Body of pancreas (tissue), 4 donors: ENCODE results near the gene SNX3. TPM values are rescaled to one million over a fixed set of nuclear protein-coding genes. Genes with fewer than 3 reads are reported as not detected.
"Not testable (repeated sequence)": the region's sequence is repeated elsewhere in the genome, so short reads cannot be mapped to it uniquely, and the experiment has no call there.

ENCODE experiments used
- ATAC-seq: fragments of 150-250 bp; one replicate; pipeline ENCODE4 v1.9.1; 2016
- DNase-seq, 4 donors: peaks; one replicate each; pipeline ENCODE4 v3.0.0-alpha.2; 2019
- H3K27ac ChIP-seq, 4 donors: fragments of 200-600 bp; sonication (generic); 1 replicate in 3 of 4; 2 replicates in 1 of 4; pipeline versions ENCODE4 v1.5.1 to v1.6.1; 2016 to 2019; ENCODE audit warnings: mild to moderate bottlenecking in 1 of 4, mixed read lengths in 1 of 4, moderate library complexity in 1 of 4
- H3K27me3 ChIP-seq, 2 donors: fragments of 200-600 bp; sonication (generic); one replicate each; pipeline ENCODE4 v1.6.0; 2016; ENCODE audit warnings: mild to moderate bottlenecking in 1 of 2
- H3K36me3 ChIP-seq, 2 donors: fragments of 200-600 bp; sonication (generic); replicated peaks in 1 of 2; 2 replicates each; pipeline ENCODE4 v1.5.1; 2016; ENCODE audit warnings: low read depth in 2 of 2; ENCODE audit not compliant: insufficient read depth in 1 of 2
- H3K4me1 ChIP-seq: fragments of 200-600 bp; sonication (generic); one replicate; pipeline ENCODE4 v1.6.0; 2016
- H3K4me3 ChIP-seq, 2 donors: fragments of 200-600 bp; sonication (generic); 1 replicate in 1 of 2; 2 replicates in 1 of 2; pipeline ENCODE4 v1.5.1; 2016 to 2019
- H3K9me3 ChIP-seq, 3 donors: fragments of 200-600 bp; sonication (generic); 1 replicate in 2 of 3; 2 replicates in 1 of 3; pipeline ENCODE4 v1.5.1; 2016
- POLR2A ChIP-seq, 3 donors: fragments of 450-650 bp; IDR thresholded peaks; one replicate each; pipeline ENCODE4 v1.6.1; 2016; ENCODE audit warnings: antibody characterized with exemption in 3 of 3, mild to moderate bottlenecking in 2 of 3
- WGBS, 2 donors: methylation state at CpG; one replicate each; pipeline ENCODE4 v1.1.5; 2017; 5-methylcytosine and 5-hydroxymethylcytosine counted together
- intact Hi-C: fragments of 100-400 bp; cut with DNase I; formaldehyde crosslinking; loops from one replicate; pipeline ENCODE4 v1.15.1; 2023
- total RNA-seq, 2 donors: library from RNA; depleted of rRNA; stranded (reverse); fragments of >200 nt; gene quantifications; one replicate each; pipeline ENCODE4 v1.1.0, GENCODE V29; 2016
- TF ChIP-seq, protein P1 (sequence below), 7 experiments: fragments of 450-650 bp in 4 of 7; fragments of 200-600 bp in 3 of 7; sonication (generic) in 3 of 7; IDR thresholded peaks; one replicate each; pipeline ENCODE4 v1.5.1; 2016 to 2019; ENCODE audit warnings: antibody characterized with exemption in 7 of 7

SNX3 gene
- total RNA-seq, 2 donors from 2014 or later, result 61.6 to 77.0 TPM

DNA sequence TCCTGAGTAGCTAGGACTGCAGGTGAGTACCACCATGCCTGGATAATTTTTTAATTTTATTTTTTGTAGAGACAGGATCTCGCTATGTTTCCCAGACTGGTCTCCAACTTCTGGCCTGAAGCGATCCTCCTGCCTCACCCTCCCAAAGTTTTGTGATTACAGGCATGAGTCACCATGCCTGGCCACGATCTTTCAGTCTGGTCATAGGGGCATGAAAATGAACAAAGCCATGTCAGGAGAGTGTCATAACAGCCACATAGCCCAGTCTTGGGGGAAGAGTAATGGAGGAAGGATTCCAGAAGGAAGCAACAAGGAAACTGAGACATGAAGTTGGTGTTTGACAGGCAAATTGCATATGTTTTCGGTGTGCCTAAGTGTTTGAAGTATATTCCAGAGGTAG is 17.0 kb upstream of the SNX3 start:
- Histone ChIP-seq H3K27ac (no peak overlapping the region), H3K4me3 (no peak overlapping the region), H3K27me3 (no peaks in the 10 kb centered on the region), H3K4me1 (no peaks in the 10 kb centered on the region), H3K9me3 (no peaks in the 10 kb centered on the region), H3K36me3 (no peaks in the 10 kb centered on the region)
- intact Hi-C loops, result no loop called here
- no peak for DNase-seq
- WGBS, 2 donors, result 77 to 80% methylated on average over 4 of the region's 4 CpGs
- no peak for TF ChIP-seq POLR2A (IDR thresholded peaks at IDR 0.05)
- TF ChIP-seq, protein P1, sequence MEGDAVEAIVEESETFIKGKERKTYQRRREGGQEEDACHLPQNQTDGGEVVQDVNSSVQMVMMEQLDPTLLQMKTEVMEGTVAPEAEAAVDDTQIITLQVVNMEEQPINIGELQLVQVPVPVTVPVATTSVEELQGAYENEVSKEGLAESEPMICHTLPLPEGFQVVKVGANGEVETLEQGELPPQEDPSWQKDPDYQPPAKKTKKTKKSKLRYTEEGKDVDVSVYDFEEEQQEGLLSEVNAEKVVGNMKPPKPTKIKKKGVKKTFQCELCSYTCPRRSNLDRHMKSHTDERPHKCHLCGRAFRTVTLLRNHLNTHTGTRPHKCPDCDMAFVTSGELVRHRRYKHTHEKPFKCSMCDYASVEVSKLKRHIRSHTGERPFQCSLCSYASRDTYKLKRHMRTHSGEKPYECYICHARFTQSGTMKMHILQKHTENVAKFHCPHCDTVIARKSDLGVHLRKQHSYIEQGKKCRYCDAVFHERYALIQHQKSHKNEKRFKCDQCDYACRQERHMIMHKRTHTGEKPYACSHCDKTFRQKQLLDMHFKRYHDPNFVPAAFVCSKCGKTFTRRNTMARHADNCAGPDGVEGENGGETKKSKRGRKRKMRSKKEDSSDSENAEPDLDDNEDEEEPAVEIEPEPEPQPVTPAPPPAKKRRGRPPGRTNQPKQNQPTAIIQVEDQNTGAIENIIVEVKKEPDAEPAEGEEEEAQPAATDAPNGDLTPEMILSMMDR (IDR thresholded peaks at IDR 0.05), result no peak
- no peak for ATAC-seq

DNA sequence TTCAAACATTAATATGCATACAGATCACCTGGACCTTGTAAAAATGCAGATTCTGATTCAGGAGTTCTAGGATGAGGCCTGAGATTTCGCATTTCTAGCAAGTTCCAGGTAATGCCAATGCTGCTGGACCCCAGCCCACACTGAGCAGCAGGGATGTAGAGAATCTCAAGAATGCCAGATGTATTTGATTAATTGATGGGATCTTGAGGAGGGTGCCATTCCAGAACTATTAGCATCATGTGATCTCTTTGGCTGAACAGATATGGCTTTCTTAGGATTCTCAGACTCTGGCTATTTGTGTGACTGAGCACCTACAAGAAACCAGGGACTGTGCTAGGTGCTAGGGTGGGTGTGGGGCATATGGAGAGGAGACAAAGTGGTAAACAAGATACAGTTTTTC is 16.5 kb upstream of the SNX3 start:
- TF ChIP-seq POLR2A (IDR thresholded peaks at IDR 0.05), result no peak
- TF ChIP-seq, protein P1 (IDR thresholded peaks at IDR 0.05), result no peak
- ATAC-seq, result no peak
- Histone ChIP-seq H3K4me3 (no peak overlapping the region), H3K27ac (no peak overlapping the region), H3K4me1 (no peaks in the 10 kb centered on the region), H3K9me3 (no peaks in the 10 kb centered on the region), H3K36me3 (no peaks in the 10 kb centered on the region), H3K27me3 (no peaks in the 10 kb centered on the region)
- DNase-seq, result no peak
- intact Hi-C loops, result no loop called here
- 96 to 100% methylated on average over 1 of the region's 1 CpG for WGBS, 2 donors

DNA sequence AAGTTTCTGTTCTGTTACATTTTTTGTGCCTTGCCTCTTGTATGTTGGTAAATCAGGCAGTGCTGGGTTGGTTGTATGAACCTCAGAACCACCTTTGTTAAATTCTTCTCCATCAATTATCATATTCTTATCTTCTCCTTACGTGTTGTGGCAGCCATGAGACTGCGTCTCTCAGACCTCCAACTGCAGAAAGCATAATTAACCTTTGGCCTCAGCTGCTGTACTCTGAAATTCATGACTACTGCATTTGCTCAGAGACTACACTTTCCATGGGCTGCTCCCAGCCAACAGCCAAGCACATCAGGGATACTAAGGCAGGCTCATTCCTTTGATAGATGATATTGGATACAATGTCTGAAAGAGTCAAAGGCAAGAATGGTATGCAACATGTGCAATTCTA is 15.1 kb upstream of the SNX3 start:
- Histone ChIP-seq H3K27ac (no peak overlapping the region), H3K4me1 (no peaks in the 10 kb centered on the region), H3K4me3 (no peak overlapping the region), H3K36me3 (no peaks in the 10 kb centered on the region), H3K9me3 (no peaks in the 10 kb centered on the region), H3K27me3 (no peaks in the 10 kb centered on the region)
- ATAC-seq, result no peak
- 40 to 47% methylated on average over 2 of the region's 2 CpGs for WGBS, 2 donors
- intact Hi-C loops, result no loop called here
- no peak for TF ChIP-seq POLR2A (IDR thresholded peaks at IDR 0.05)
- TF ChIP-seq, protein P1 (IDR thresholded peaks at IDR 0.05), result no peak
- DNase-seq, result no peak

DNA sequence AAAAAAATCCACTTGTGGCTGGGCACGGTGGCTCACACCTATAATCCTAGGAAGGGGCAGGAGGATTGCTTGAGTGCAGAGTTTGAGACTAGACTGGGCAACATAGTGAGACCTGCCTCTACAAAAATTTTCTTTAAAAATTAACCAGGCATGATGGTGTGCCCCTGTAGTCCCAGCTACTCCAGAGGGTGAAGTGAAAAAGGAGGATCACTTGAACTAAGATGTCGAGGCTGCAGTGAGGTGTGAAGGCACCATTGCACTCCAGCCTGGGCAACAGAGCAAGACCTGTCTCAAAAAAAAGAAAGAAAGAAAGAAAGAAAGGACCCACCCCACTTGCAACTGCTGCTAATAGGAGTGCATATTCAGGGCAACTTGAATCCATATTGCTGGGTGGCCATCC is 13.7 kb upstream of the SNX3 start:
- intact Hi-C loops, result no loop called here
- no peaks in the 10 kb centered on the region for H3K4me1 ChIP-seq
- no peak overlapping the region for H3K27ac ChIP-seq
- WGBS, 2 donors, result 79 to 85% methylated on average over 2 of the region's 2 CpGs
- no peak overlapping the region for H3K4me3 ChIP-seq
- no peaks in the 10 kb centered on the region for H3K9me3 ChIP-seq
- no peak for TF ChIP-seq POLR2A (IDR thresholded peaks at IDR 0.05)
- TF ChIP-seq, protein P1 (IDR thresholded peaks at IDR 0.05), result no peak
- no peak for ATAC-seq
- no peak for DNase-seq
- no peaks in the 10 kb centered on the region for H3K27me3 ChIP-seq
- H3K36me3 ChIP-seq, result no peaks in the 10 kb centered on the region

DNA sequence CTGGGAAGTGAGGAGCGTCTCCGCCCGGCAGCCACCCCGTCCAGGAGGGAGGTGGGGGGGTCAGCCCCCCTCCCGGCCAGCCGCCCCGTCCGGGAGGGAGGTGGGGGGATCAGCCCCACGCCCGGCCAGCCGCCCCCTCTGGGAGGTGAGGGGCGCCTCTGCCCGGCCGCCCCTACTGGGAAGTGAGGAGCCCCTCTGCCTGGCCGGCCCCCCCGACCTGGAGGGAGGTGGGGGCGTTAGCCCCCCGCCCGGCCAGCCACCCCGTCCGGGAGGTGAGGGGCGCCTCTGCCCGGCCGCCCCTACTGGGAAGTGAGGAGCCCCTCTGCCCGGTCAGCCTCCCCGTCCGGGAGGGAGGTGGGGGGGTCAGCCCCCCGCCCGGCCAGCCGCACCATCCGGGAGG is 9.1 kb upstream of the SNX3 start:
- H3K36me3 ChIP-seq, H3K9me3 ChIP-seq, DNase-seq, H3K27me3 ChIP-seq, intact Hi-C loops, H3K27ac ChIP-seq, H3K4me1 ChIP-seq, ATAC-seq, H3K4me3 ChIP-seq: not testable (repeated sequence)
- WGBS, 2 donors, result no CpG with 5 or more reads among the region's 31 CpGs
